Naive thymus-derived CD4-positive, alpha-beta T cell (primary cell): ENCODE results near the gene CCL18. TPM values are rescaled to one million over a fixed set of nuclear protein-coding genes. Genes with fewer than 3 reads are reported as not detected.
"Not testable (repeated sequence)": the region's sequence is repeated elsewhere in the genome, so short reads cannot be mapped to it uniquely, and the experiment has no call there.

Experiments used
- ATAC-seq: fragments of 150-1000 bp; cut with Tn5 transposase; 2 replicates; pipeline ENCODE4 v1.10.0; 2021; ENCODE audit warnings: mild to moderate bottlenecking, moderate library complexity
- CTCF ChIA-PET: fragments of 350-600 bp; sonication (Branson Sonifier 250); formaldehyde crosslinking; loops from one replicate; lab custom pipeline; 2021; ENCODE audit warnings: antibody characterized with exemption; lab: Charles Lee
- POLR2A ChIA-PET: fragments of 350-600 bp; sonication (Branson Sonifier 250); formaldehyde crosslinking; loops from one replicate; lab custom pipeline; 2021; ENCODE audit warnings: antibody characterized with exemption, inconsistent platforms; lab: Charles Lee
- DNase-seq, 9 donors: peaks; one replicate each; pipeline versions ENCODE4 v3.0.0 to v3.0.0-alpha.2; 2020 to 2022; ENCODE audit warnings: mixed read lengths in 1 of 9
- H3K27ac ChIP-seq: one replicate; pipeline ENCODE4 v1.7.0; 2013; ENCODE audit warnings: mild to moderate bottlenecking, low read depth, low read length, moderate library complexity
- H3K27me3 ChIP-seq, 2 donors: one replicate each; pipeline ENCODE4 v1.7.0; 2013; ENCODE audit warnings: low read length in 2 of 2, mild to moderate bottlenecking in 2 of 2, moderate library complexity in 2 of 2; ENCODE audit not compliant: control insufficient read depth in 2 of 2, insufficient read depth in 2 of 2
- H3K36me3 ChIP-seq, 3 experiments: 1 replicate in 2 of 3; 2 replicates in 1 of 3; pipeline ENCODE4 v1.7.0; 2013; ENCODE audit warnings: low read length in 3 of 3, mild to moderate bottlenecking in 3 of 3, moderate library complexity in 1 of 3; ENCODE audit not compliant: insufficient read depth in 3 of 3, control insufficient read depth in 2 of 3
- H3K4me1 ChIP-seq, 2 donors: one replicate each; pipeline ENCODE4 v1.7.0; 2013; ENCODE audit warnings: low read length in 2 of 2, mild to moderate bottlenecking in 2 of 2, moderate library complexity in 1 of 2; ENCODE audit not compliant: control insufficient read depth in 2 of 2, insufficient read depth in 2 of 2
- H3K4me3 ChIP-seq: 2 replicates; pipeline ENCODE4 v1.7.0; 2013; ENCODE audit warnings: mild to moderate bottlenecking, low read length
- H3K9me3 ChIP-seq, 3 experiments: 1 replicate in 2 of 3; 2 replicates in 1 of 3; pipeline ENCODE4 v1.7.0; 2013; ENCODE audit warnings: low read length in 3 of 3; ENCODE audit not compliant: control insufficient read depth in 2 of 3
- H3K27ac Mint-ChIP-seq, 9 donors: one replicate each; pipeline ENCODE4 v1.8.0; 2020 to 2022; ENCODE audit warnings: mixed read lengths in 9 of 9, mild to moderate bottlenecking in 8 of 9, moderate library complexity in 5 of 9, inconsistent platforms in 2 of 9
- H3K27me3 Mint-ChIP-seq, 5 donors: one replicate each; pipeline ENCODE4 v1.8.0; 2021 to 2022; ENCODE audit warnings: mixed read lengths in 5 of 5, mild to moderate bottlenecking in 1 of 5
- H3K36me3 Mint-ChIP-seq, 5 donors: one replicate each; pipeline ENCODE4 v1.8.0; 2020 to 2022; ENCODE audit warnings: mixed read lengths in 5 of 5, mild to moderate bottlenecking in 3 of 5, inconsistent platforms in 1 of 5
- H3K4me1 Mint-ChIP-seq, 7 donors: one replicate each; pipeline ENCODE4 v1.8.0; 2020 to 2022; ENCODE audit warnings: mixed read lengths in 7 of 7, mild to moderate bottlenecking in 3 of 7, inconsistent platforms in 1 of 7
- H3K4me3 Mint-ChIP-seq, 10 donors: one replicate each; pipeline ENCODE4 v1.8.0; 2020 to 2022; ENCODE audit warnings: mild to moderate bottlenecking in 10 of 10, mixed read lengths in 10 of 10, moderate library complexity in 6 of 10, inconsistent platforms in 2 of 10
- H3K9me3 Mint-ChIP-seq, 11 donors: one replicate each; pipeline ENCODE4 v1.8.0; 2020 to 2022; ENCODE audit warnings: mixed read lengths in 11 of 11, mild to moderate bottlenecking in 4 of 11, inconsistent platforms in 1 of 11, moderate library complexity in 1 of 11
- intact Hi-C, 2 donors: fragments of 100-400 bp; cut with micrococcal nuclease; formaldehyde crosslinking; loops; one replicate each; pipeline ENCODE4 v1.15.1; 2023
- polyA plus RNA-seq, 2 donors: library from polyadenylated mRNA; unstranded; fragments of 300-500 nt; fragmentation: Illumina TruSeq; gene quantifications; one replicate each; pipeline ENCODE4 v1.2.3, GENCODE V29; 2021
- total RNA-seq, 6 experiments: library from RNA in 5 of 6; stranded (reverse) in 5 of 6; gene quantifications; 1 replicate in 5 of 6; 2 replicates in 1 of 6; pipeline ENCODE4 v1.2.3 and lab custom pipeline; 2021 to 2026

The CCL18 gene
- total and polyA plus RNA-seq, 7 experiments from 2014 or later, result not detected

GRCh38 chr17:36104246-36104645 lies 40.2 kb downstream of the CCL18 start:
- H3K9me3 Mint-ChIP-seq, H3K36me3 ChIP-seq, ATAC-seq, H3K4me3 ChIP-seq, H3K36me3 Mint-ChIP-seq, CTCF ChIA-PET, DNase-seq, POLR2A ChIA-PET, intact Hi-C loops, H3K27me3 ChIP-seq, H3K27ac ChIP-seq, H3K9me3 ChIP-seq: not testable (repeated sequence)
- H3K27ac Mint-ChIP-seq, result peak overlapping the region in 3 of 9 donors; percentile 22 to 82 (median 34)
- peaks cover 0 to 17% (median 5%) of the 10 kb centered on the region in 7 donors for H3K4me1 Mint-ChIP-seq
- H3K4me1 ChIP-seq, result peaks cover 0 to 50% of the 10 kb centered on the region in 2 donors
- peak overlapping the region in 4 of 10 donors; percentile 30 to 83 (median 46) for H3K4me3 Mint-ChIP-seq
- peaks cover 18 to 46% (median 25%) of the 10 kb centered on the region in 5 donors for H3K27me3 Mint-ChIP-seq

- DNase-seq (no peak), ATAC-seq (no peak)
- intact Hi-C loops, result no loop called here
- peaks cover 0 to 17% (median 5%) of the 10 kb centered on the region in 7 donors for H3K4me1 Mint-ChIP-seq
- ChIA-PET CTCF (no interaction called here), POLR2A (no interaction called here)
- peaks cover 0 to 50% of the 10 kb centered on the region in 2 donors for H3K4me1 ChIP-seq
- H3K9me3 Mint-ChIP-seq, result no peaks in the 10 kb centered on the region
- no peaks in the 10 kb centered on the region for H3K36me3 Mint-ChIP-seq
- H3K4me3 Mint-ChIP-seq, result peak overlapping the region in 4 of 10 donors; percentile 30 to 83 (median 46)
- H3K36me3 ChIP-seq, result no peaks in the 10 kb centered on the region
- peak overlapping the region in 3 of 9 donors; percentile 22 to 82 (median 34) for H3K27ac Mint-ChIP-seq
- no peak overlapping the region for H3K27ac ChIP-seq
- no peaks in the 10 kb centered on the region for H3K9me3 ChIP-seq
- H3K27me3 ChIP-seq, result no peaks in the 10 kb centered on the region
- peaks cover 18 to 46% (median 26%) of the 10 kb centered on the region in 5 donors for H3K27me3 Mint-ChIP-seq
- peak overlapping the region; percentile 3 for H3K4me3 ChIP-seq
Observed at GRCh38 chr17:36104701-36105181, 40.7 kb downstream of the CCL18 start.

DNA sequence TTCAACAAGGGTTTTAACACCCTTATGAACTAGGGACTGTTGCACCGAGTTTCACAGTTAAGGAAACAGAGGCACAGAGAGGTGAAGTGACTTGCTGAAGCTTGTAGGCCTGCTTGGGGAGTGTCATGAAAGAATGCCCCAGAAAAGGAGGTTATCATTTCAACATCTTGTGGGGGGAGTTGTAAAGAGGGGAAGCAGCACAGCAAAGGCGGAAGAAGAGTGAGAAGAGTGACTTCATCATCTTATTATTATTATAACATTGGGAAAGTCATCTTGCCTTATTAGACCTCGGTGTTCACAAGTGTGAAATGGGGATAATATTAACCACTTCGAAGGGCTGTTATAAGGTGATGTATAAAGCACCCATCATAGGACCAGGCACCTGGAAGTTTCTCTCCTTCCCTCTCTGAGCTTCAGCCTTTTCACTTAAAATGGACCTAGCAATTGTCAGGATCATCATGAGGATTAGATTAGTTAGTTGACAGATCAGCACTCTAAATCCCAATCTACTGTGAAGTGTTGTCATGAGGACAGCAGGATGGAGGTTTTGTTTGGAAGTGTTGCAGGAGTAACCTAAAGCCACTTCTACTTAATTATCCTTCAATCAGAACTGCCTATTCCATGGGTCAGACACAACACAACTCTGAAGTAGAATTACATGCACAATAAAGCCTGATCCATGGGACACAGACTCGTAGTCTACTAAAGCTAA lies 41.9 kb downstream of the CCL18 start:
- Mint-ChIP-seq H3K4me1 (peaks cover 0 to 17% (median 5%) of the 10 kb centered on the region in 7 donors), H3K27me3 (peaks cover 18 to 46% (median 28%) of the 10 kb centered on the region in 5 donors), H3K27ac (no peak overlapping the region), H3K9me3 (no peaks in the 10 kb centered on the region), H3K4me3 (peak overlapping the region in 1 of 10 donors; percentile 83), H3K36me3 (no peaks in the 10 kb centered on the region)
- peaks cover 0 to 50% of the 10 kb centered on the region in 2 donors for H3K4me1 ChIP-seq
- no peaks in the 10 kb centered on the region for H3K36me3 ChIP-seq
- H3K27ac ChIP-seq, result no peak overlapping the region
- no peaks in the 10 kb centered on the region for H3K9me3 ChIP-seq
- POLR2A ChIA-PET, result interaction anchor here (0.9 kb wide), 1 partner anchor 21 kb away, joined by 3 read pairs; no protein-coding TSS in a partner anchor
- H3K4me3 ChIP-seq, result no peak overlapping the region
- ATAC-seq (no peak), DNase-seq (no peak)
- intact Hi-C loops, result no loop called here
- CTCF ChIA-PET, result no interaction called here
- no peaks in the 10 kb centered on the region for H3K27me3 ChIP-seq

- no peaks in the 10 kb centered on the region for H3K27me3 ChIP-seq
- peaks cover 0 to 50% of the 10 kb centered on the region in 2 donors for H3K4me1 ChIP-seq
- H3K27me3 Mint-ChIP-seq, result peaks cover 20 to 46% (median 28%) of the 10 kb centered on the region in 5 donors
- H3K27ac ChIP-seq, result no peak overlapping the region
- H3K4me3 Mint-ChIP-seq, result no peak overlapping the region
- ATAC-seq (no peak), DNase-seq (no peak)
- no peak overlapping the region for H3K4me3 ChIP-seq
- H3K36me3 Mint-ChIP-seq, result no peaks in the 10 kb centered on the region
- H3K36me3 ChIP-seq, result no peaks in the 10 kb centered on the region
- ChIA-PET POLR2A (interaction anchor here (0.9 kb wide), 1 partner anchor 22 kb away, joined by 3 read pairs; no protein-coding TSS in a partner anchor), CTCF (no interaction called here)
- H3K9me3 ChIP-seq, result no peaks in the 10 kb centered on the region
- H3K9me3 Mint-ChIP-seq, result peaks cover 0 to 2% (median 0%) of the 10 kb centered on the region in 11 donors
- peaks cover 0 to 17% (median 5%) of the 10 kb centered on the region in 7 donors for H3K4me1 Mint-ChIP-seq
- H3K27ac Mint-ChIP-seq, result no peak overlapping the region
- intact Hi-C loops, result no loop called here
Observed at GRCh38 chr17:36106493-36106835, 42.4 kb downstream of the CCL18 start.

DNA sequence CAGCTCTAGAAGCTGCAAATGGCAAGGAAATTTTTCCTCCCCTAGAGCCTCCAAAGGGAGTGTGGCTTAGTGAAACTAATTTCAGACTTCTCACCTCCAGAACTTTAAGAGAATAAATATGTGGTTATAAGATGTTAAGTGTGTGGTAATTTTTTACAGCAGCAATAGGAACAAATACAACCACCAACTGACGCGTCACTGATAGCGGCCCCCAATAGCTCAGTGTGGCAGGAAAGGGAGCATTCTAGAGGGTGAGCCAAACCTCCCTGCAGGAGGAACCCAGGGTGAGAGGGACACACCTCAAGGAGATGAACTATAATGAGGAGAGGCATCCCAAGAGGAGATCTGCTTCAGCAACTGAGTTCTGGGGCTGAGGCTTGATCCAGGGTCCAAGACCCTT lies 43.6 kb downstream of the CCL18 start:
- Histone ChIP-seq H3K4me3 (peak overlapping the region; percentile 17), H3K27ac (no peak overlapping the region), H3K27me3 (no peaks in the 10 kb centered on the region), H3K9me3 (no peaks in the 10 kb centered on the region), H3K4me1 (peaks cover 0 to 45% of the 10 kb centered on the region in 2 donors), H3K36me3 (no peaks in the 10 kb centered on the region)
- ChIA-PET POLR2A (no interaction called here), CTCF (no interaction called here)
- H3K27me3 Mint-ChIP-seq, result peaks cover 20 to 42% (median 28%) of the 10 kb centered on the region in 5 donors
- ATAC-seq (peak; percentile 7), DNase-seq (no peak)
- H3K4me1 Mint-ChIP-seq, result peaks cover 0 to 16% (median 5%) of the 10 kb centered on the region in 7 donors
- H3K9me3 Mint-ChIP-seq, result peaks cover 0 to 5% (median 0%) of the 10 kb centered on the region in 11 donors
- H3K36me3 Mint-ChIP-seq, result no peaks in the 10 kb centered on the region
- H3K27ac Mint-ChIP-seq, result no peak overlapping the region
- intact Hi-C loops, result no loop called here
- H3K4me3 Mint-ChIP-seq, result no peak overlapping the region

GRCh38 chr17:36108265-36108664 lies 44.2 kb downstream of the CCL18 start:
- H3K27ac Mint-ChIP-seq, result peak overlapping the region in 1 of 9 donors; percentile 35
- peaks cover 20 to 38% (median 28%) of the 10 kb centered on the region in 5 donors for H3K27me3 Mint-ChIP-seq

More at GRCh38 chr17:36108265-36108664, 44.2 kb downstream of the CCL18 start:
- H3K4me3 Mint-ChIP-seq, intact Hi-C loops, CTCF ChIA-PET, ATAC-seq, H3K36me3 ChIP-seq, H3K9me3 ChIP-seq, H3K27me3 ChIP-seq, H3K4me3 ChIP-seq, POLR2A ChIA-PET, H3K9me3 Mint-ChIP-seq, H3K36me3 Mint-ChIP-seq, H3K27ac ChIP-seq, DNase-seq: not testable (repeated sequence)
- peaks cover 0 to 39% of the 10 kb centered on the region in 2 donors for H3K4me1 ChIP-seq
- H3K4me1 Mint-ChIP-seq, result peaks cover 0 to 14% (median 5%) of the 10 kb centered on the region in 7 donors
